ENCODE results near the gene FKBP1A.

FKBP1A gene

GRCh38 chr20:1392693-1393506, at the start of gene FKBP1A:
Gene FKBP1A, minus strand, starts transcription at chr20:1393054. Its CDS starts 56 bp downstream, at chr20:1392998.
- DNase-seq = peak; percentile 93

GRCh38 chr20:1442304-1442703, 49.5 kb upstream of the FKBP1A start:
- DNase-seq = no peak

- no peak for DNase-seq
Measured at GRCh38 chr20:1441133-1441532, 48.3 kb upstream of the FKBP1A start.

GRCh38 chr20:1440024-1440423, 47.2 kb upstream of the FKBP1A start:
- peak; percentile 36 for DNase-seq

- no peak for DNase-seq
Measured at GRCh38 chr20:1438361-1438760, 45.5 kb upstream of the FKBP1A start.

GRCh38 chr20:1437235-1437904, 44.5 kb upstream of the FKBP1A start:
- DNase-seq = peak; percentile 75

- DNase-seq = no peak
Measured at GRCh38 chr20:1436263-1436662, 43.4 kb upstream of the FKBP1A start.

- no peak for DNase-seq
Measured at GRCh38 chr20:1435337-1435699, 42.5 kb upstream of the FKBP1A start.

- DNase-seq = peak; percentile 92
Measured at GRCh38 chr20:1434571-1435336, 41.9 kb upstream of the FKBP1A start.

- no peak for DNase-seq
Measured at GRCh38 chr20:1431158-1431557, 38.3 kb upstream of the FKBP1A start.

GRCh38 chr20:1430004-1430451, 37.2 kb upstream of the FKBP1A start:
- DNase-seq = peak; percentile 45

- DNase-seq = no peak
Measured at GRCh38 chr20:1429143-1429728, 36.4 kb upstream of the FKBP1A start.

GRCh38 chr20:1427457-1428054, 34.7 kb upstream of the FKBP1A start:
- DNase-seq = no peak

GRCh38 chr20:1426231-1426849, 33.5 kb upstream of the FKBP1A start:
- DNase-seq = no peak

- DNase-seq = no peak
Measured at GRCh38 chr20:1424336-1424735, 31.5 kb upstream of the FKBP1A start.

- peak; percentile 26 for DNase-seq
Measured at GRCh38 chr20:1423625-1424106, 30.8 kb upstream of the FKBP1A start.

- DNase-seq = no peak
Measured at GRCh38 chr20:1423206-1423605, 30.4 kb upstream of the FKBP1A start.

GRCh38 chr20:1422753-1423152, 29.9 kb upstream of the FKBP1A start:
- no peak for DNase-seq

- no peak for DNase-seq
Measured at GRCh38 chr20:1420066-1420465, 27.2 kb upstream of the FKBP1A start.

- peak; percentile 91 for DNase-seq
Measured at GRCh38 chr20:1418350-1418749, 25.5 kb upstream of the FKBP1A start.

GRCh38 chr20:1417790-1418189, 24.9 kb upstream of the FKBP1A start:
- no peak for DNase-seq

GRCh38 chr20:1417273-1417672, 24.4 kb upstream of the FKBP1A start:
- peak; percentile 92 for DNase-seq
